Right renal pelvis (tissue), 4 donors: ENCODE measurements around the gene KDM5A. TPM values are rescaled to one million over a fixed set of nuclear protein-coding genes. Genes with fewer than 3 reads are reported as not detected.
"Not testable (repeated sequence)": the region's sequence is repeated elsewhere in the genome, so short reads cannot be mapped to it uniquely, and the experiment has no call there.

Experiments
- DNase-seq, 4 donors: peaks; one replicate each; pipeline ENCODE4 v3.0.0-alpha.2; 2013; ENCODE audit warnings: low read depth in 4 of 4, low spot score in 3 of 4, missing footprints in 1 of 4
- polyA plus RNA-seq, 4 donors: library from polyadenylated mRNA; unstranded; fragments of 120-200 nt; gene quantifications; one replicate each; pipeline ENCODE4 v1.2.1, GENCODE V29; 2013; ENCODE audit not compliant: insufficient read length in 4 of 4

KDM5A gene
- 10 to 100 TPM; 39.1 to 42.6 (median 42.4) TPM for polyA plus RNA-seq

DNA sequence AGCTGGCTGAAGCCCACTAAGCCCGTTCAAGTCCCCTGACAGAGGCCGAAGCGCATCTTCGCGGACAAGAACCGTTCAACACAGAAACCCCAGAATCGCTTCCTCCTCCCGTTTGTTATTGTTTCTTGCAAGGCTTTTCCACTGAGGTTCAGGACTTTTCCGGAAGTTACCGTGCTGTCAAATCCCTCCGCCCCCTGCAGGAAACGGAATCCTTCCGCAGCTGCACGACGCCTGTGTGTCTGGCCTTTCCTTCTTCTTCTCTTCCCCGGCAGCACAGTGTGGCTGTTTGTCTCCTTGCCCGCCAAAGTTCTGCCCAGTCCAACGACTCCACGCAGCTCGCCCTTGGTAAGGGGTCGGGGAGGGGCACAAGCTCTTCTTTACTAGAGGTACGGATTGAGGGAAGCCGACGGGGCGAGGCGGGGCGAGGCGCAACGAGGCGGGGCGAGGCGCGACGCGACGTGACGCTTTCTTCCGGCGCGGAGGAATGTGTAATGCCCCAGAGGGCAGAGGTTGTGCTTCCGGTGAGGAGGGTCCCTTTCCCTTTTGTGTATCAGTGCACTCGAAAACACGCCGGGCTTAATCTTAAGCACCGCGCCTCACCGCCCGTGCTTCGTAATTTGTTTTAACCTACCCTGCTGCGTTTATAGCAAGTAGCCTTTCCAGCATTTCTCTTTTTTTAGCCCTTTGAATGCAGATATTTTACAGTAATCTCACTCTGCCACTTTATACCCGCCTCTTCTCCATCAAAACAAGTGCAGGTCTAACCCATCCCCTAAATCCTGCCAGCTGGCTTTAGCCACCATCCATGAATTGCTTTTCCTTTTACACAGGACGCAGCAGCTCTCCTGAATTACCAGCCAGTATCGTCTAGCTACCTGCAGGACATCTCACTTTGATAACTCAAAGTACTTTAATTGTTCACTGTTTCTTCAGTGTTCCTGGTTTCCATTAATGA is at the start of gene KDM5A:
TSS of gene KDM5A (minus strand) at position 179 of the 955 bp plus-strand sequence. CDS start 229 bp downstream, outside the sequence.
- peak; percentile 90 to 96 (median 91) for DNase-seq

DNA sequence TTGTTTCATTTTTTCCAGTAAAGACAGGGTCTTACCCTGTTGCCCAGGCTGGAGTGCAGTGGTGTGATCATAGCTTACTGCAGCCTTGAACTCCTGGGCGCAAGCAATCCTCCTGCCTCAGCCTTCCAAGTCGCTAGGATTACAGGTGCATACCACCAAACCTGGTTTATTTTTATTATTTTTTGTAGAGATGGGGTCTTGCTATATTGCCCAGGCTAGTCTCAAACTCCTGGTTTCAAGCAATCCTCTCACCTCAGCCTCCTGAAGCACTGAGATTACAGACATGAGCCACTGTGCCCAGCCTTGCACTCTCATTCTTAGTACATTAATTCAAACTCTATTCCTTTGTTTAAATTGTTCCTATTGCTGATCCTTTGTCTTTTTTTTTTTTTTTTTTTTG is 46.6 kb upstream of the KDM5A start:
- not testable (repeated sequence) for DNase-seq

GRCh38 chr12:422526-422925 is 33.4 kb upstream of the KDM5A start:
- no peak for DNase-seq

- no peak for DNase-seq
These were observed 29.3 kb upstream of the KDM5A start for GRCh38 chr12:418432-418831.

DNA sequence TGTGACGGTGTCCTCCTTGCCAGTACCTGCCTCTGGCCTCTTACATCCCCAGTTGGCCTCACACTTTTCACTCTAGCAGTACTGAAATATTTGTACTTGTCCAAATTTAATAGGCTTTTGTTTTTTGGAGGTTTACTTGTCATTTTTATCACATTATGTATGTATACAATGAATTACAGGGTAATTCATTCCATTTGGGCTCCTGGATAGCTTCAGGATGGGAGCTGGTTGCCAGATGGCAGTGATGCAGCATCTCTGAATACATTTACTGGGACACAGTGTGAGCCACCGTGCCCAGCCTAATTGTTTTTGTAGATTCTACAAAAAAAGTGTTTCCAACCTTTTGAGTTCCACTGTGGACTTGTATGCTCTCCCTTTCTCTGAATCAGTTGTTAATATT is 25.7 kb upstream of the KDM5A start:
- DNase-seq = no peak

DNA sequence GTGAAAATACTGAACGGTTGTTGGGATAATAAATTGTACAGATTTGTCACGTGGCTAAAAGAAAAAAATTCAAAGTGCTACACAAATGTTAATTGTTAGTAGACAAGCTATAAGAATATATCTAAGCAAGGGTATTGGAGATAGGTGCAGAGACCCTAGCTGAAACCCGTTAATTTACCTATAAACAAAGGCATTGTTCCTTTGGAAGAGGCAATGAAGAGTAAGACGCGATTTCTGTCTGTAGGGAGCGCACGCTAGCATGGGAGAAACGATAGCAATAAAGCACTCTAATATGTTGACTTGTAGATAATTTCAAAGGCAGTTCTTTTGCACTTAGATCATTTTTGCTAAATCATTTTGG is 12.9 kb upstream of the KDM5A start:
- no peak for DNase-seq

DNA sequence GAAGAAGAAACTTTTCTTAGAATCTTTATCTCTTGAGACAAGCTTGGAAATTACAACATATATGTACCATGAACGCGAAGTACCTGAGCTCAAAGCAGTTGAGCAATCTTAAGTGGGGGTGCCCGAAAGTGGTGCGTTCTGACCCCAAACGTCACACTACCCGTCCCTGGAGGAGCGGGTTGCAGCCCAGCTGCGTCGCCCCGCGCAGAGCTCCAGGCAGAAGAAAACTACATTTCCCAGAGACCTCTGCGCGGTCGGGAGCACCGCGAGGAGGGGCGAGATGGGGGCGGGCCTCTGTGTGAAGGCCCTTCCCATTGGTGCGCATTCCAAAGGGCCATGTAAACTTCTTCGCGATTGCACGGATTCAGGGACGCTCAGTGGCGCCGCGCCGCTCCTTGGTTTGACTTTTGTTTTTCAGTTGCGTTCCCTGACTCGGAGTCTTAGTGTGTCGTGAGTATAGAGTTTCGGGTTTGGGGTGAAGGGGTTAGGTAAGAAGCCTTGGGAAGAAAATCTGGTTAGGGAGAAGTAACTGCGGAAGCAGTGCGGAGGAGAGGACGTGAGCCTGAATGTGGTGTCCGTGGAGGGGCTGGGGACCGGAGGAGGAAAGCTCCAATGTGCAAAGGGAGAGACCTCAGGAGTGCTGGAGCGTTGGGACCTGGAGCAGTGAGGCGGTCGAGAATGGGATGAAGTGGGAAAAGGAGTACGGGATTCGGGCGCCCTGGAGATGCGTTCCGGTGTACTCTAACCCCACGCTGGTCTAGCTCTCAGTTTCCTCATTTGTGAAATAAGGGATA is 12.3 kb upstream of the KDM5A start, which contains the start of gene CCDC77:
TSS of gene CCDC77 (plus strand) at position 410 of the 794 bp plus-strand sequence. CDS start 7,740 bp downstream, outside the sequence.
- peak; percentile 88 to 92 (median 91) for DNase-seq

GRCh38 chr12:400828-401227 is 11.7 kb upstream of the KDM5A start:
- no peak for DNase-seq

GRCh38 chr12:388541-389141 is 479 bp downstream of the KDM5A start:
- DNase-seq = no peak

DNA sequence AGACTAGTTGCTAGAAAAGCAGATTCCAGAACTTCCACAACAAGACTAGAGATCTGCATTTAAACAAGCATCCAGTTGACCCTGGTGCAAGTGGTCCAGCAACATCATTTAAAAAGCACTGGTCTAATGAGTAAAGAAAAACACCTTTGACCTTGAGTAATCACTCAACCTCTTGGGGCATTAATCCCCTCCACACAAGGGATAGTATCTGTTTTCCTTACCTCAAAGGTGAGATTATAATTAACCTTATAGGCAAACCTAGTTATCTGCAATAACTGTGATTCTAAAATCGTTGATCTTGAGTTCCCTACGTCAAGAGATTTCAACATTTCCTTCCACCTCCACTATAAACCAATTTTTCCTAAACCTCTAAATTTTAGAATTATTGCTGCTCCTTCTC is 1.1 kb downstream of the KDM5A start:
- no peak for DNase-seq

- DNase-seq = no peak
These were observed 2.5 kb downstream of the KDM5A start for GRCh38 chr12:386651-387050.

DNA sequence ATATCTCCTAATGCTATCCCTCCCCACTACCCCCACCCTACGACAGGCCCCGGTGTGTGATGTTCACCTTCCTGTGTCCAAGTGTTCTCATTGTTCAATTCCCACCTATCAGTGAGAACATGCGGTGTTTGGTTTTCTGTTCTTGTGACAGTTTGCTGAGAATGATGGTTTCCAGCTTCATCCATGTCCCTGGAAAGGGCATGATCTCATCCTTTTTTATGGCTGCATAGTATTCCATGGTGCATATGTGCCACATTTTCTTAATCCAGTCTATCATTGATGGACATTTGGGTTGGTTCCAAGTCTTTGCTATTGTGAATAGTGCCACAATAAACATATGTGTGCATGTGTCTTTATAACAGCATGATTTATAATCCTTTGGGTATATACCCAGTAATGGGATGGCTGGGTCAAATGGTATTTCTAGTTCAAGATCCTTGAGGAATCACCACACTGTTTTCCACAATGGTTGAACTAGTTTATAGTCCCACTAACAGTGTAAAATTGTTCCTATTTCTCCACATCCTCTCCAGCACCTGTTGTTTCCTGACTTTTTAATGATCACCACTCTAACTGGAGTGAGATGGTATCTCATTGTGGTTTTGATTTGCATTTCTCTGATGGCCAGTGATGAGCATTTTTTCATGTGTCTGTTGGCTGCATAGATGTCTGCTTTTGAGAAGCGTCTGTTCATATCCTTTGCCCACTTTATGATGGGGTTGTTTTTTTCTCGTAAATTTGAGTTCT is 18.2 kb downstream of the KDM5A start:
- DNase-seq = not testable (repeated sequence)

DNA sequence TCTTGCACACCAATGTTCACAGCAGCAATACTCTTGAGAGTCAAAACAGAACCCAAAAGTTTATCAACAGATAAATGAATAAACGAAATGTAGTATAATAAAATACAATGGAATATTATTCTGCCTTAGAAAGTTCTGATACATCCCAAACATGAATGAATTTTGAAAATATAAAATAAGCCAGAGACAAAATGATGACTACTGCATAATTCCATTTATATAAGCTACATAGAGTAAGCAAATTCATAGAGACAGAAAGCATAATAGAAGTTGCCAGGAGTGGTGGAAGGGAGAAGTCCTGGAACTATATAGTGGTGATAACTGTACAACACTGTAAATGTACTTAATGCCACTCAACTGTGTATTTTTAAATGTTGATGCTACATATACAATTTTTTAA is 21.1 kb downstream of the KDM5A start:
- no peak for DNase-seq

GRCh38 chr12:366820-367219 is 22.3 kb downstream of the KDM5A start:
- no peak for DNase-seq

GRCh38 chr12:359091-359490 is 30.0 kb downstream of the KDM5A start:
- no peak for DNase-seq

GRCh38 chr12:356276-356988 is 32.7 kb downstream of the KDM5A start:
- DNase-seq = no peak

- not testable (repeated sequence) for DNase-seq
These were observed 37.9 kb downstream of the KDM5A start for GRCh38 chr12:351197-351596.

GRCh38 chr12:349625-350024 is 39.5 kb downstream of the KDM5A start:
- DNase-seq = not testable (repeated sequence)

DNA sequence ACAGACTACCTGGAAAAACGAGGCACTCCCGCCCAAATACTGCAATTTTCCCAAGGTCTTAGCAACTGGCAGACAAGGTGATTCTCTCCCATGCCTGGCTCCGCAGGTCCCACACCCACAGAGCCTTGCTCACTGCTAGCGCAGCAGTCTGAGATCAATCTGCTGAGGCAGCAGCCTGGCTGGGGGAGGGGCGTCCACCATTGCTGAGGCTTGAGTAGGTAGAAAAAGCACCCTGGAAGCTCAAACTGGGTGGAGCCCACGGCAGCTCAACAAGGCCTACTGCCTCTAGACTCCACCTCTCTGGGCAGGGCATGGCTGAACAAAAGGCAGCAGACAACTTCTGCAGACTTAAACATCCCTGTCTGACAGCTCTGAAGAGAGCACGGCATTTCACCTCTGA is 46.1 kb downstream of the KDM5A start:
- DNase-seq = not testable (repeated sequence)

DNA sequence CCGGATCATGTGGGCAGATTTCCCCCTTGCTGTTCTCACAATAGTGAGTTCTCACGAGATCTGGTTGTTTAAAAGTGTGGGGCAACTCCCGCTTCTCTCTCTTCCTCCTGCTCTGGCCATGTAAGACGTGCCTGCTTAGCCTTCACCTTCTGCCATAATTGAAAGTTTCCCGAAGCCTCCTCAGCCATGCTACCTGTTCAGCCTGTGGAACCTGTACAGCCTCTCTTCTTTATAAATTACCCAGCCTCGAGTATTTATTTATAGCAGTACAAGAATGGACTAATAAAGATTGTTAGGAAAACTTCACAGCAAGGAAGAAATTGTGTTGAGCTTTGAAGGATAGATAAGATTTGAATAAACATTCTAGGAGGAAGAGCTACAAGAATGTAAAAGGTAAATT is 52.1 kb downstream of the KDM5A start:
- DNase-seq = no peak
